A549 (cell line): Measurements from ENCODE around the gene LRP1. TPM values are rescaled to one million over a fixed set of nuclear protein-coding genes. Genes with fewer than 3 reads are reported as not detected.

Experiments
- ATAC-seq, 2 experiments: fragments of 200-7000 bp in 1 of 2; fragments of >200 bp in 1 of 2; cut with Nextera tagmentation in 1 of 2; cut with Tn5 transposase in 1 of 2; 3 replicates each; pipeline versions ENCODE4 v1.8.0 to v1.9.1; 2018 to 2020; ENCODE audit warnings: mild to moderate bottlenecking in 1 of 2, moderate library complexity in 1 of 2
- CTCF ChIA-PET: fragments of 300-600 bp; sonication (Branson Sonifier 250); formaldehyde crosslinking; extraction: SDS; loops from one replicate; lab custom pipeline; 2021; ENCODE audit warnings: antibody characterized with exemption, inconsistent platforms; lab: Yijun Ruan, JAX
- POLR2A ChIA-PET: fragments of 350-600 bp; formaldehyde crosslinking; extraction: SDS; loops from one replicate; lab custom pipeline; 2021; ENCODE audit warnings: antibody characterized with exemption, inconsistent platforms; lab: Yijun Ruan, JAX
- DNase-seq, 2 experiments: peaks; one replicate each; pipeline versions ENCODE4 v3.0.0 to v3.0.0-alpha.2; 2011 to 2016; ENCODE audit warnings: low read depth in 1 of 2, low spot score in 1 of 2
- FAIRE-seq: peaks from 2 replicates; lab custom pipeline; 2011; peaks lifted over from hg19 to GRCh38; lab: Jason Lieb, UNC
- H3K27ac ChIP-seq, 2 experiments: fragments of >200 bp; sonication (Bioruptor Twin); formaldehyde crosslinking; 3 replicates each; pipeline ENCODE4 v1.5.1; 2016 to 2017
- H3K4me1 ChIP-seq: fragments of >200 bp; sonication (Bioruptor Twin); formaldehyde crosslinking; 3 replicates; pipeline ENCODE4 v1.6.1; 2016
- H3K4me2 ChIP-seq: fragments of >200 bp; sonication (Bioruptor Twin); formaldehyde crosslinking; 3 replicates; pipeline ENCODE4 v1.6.1; 2016
- H3K4me3 ChIP-seq: fragments of >200 bp; sonication (Bioruptor Twin); formaldehyde crosslinking; 3 replicates; pipeline ENCODE4 v1.5.1; 2016
- H3K9me3 ChIP-seq: fragments of >200 bp; sonication (Bioruptor Twin); formaldehyde crosslinking; 3 replicates; pipeline ENCODE4 v1.6.1; 2016
- ATOH8 ChIP-seq: fragments of 250-450 bp; sonication (Bioruptor Pico); IDR thresholded peaks from 2 replicates; pipeline ENCODE4 v1.5.0; 2020; ENCODE audit warnings: low read depth, mild to moderate bottlenecking, moderate library complexity
- CBX2 ChIP-seq: fragments of 200-600 bp; sonication (generic); IDR thresholded peaks from 2 replicates; pipeline ENCODE4 v1.6.1; 2016; ENCODE audit warnings: low read depth, mild to moderate bottlenecking, borderline replicate concordance
- CBX8 ChIP-seq: fragments of 200-600 bp; sonication (generic); IDR thresholded peaks from 2 replicates; pipeline ENCODE4 v1.6.1; 2016
- E2F6 ChIP-seq: IDR thresholded peaks from 2 replicates; pipeline ENCODE4 v1.6.1; 2012; ENCODE audit warnings: low read depth, borderline replicate concordance
- EHF ChIP-seq: fragments of 250-450 bp; sonication (Bioruptor Pico); IDR thresholded peaks from 2 replicates; pipeline ENCODE4 v1.5.0; 2020; ENCODE audit warnings: mild to moderate bottlenecking
- EHMT2 ChIP-seq: fragments of 200-600 bp; sonication (generic); IDR thresholded peaks from 2 replicates; pipeline ENCODE4 v1.6.1; 2016; ENCODE audit warnings: antibody characterized with exemption, low read depth, mild to moderate bottlenecking, moderate library complexity
- ELK1 ChIP-seq: fragments of 150-350 bp; IDR thresholded peaks from 2 replicates; pipeline ENCODE4 v1.6.1; 2014; ENCODE audit warnings: low read depth, mild to moderate bottlenecking, low read length
- ESRRA ChIP-seq: fragments of 150-350 bp; IDR thresholded peaks from 2 replicates; pipeline ENCODE4 v1.6.1; 2014; ENCODE audit warnings: mild to moderate bottlenecking, low read length, borderline replicate concordance
- FOSB ChIP-seq: fragments of 250-450 bp; sonication (Bioruptor Pico); IDR thresholded peaks from 2 replicates; pipeline ENCODE4 v1.5.0; 2020; ENCODE audit warnings: mild to moderate bottlenecking, moderate library complexity
- FOSL2 ChIP-seq, 2 experiments: fragments of 450-650 bp in 1 of 2; fragments of >200 bp in 1 of 2; sonication (Bioruptor Twin) in 1 of 2; formaldehyde crosslinking; IDR thresholded peaks; 2 replicates each; pipeline versions ENCODE4 v1.5.0 to v1.6.1; 2016 to 2020; ENCODE audit warnings: mild to moderate bottlenecking in 1 of 2, moderate library complexity in 1 of 2
- HOXA7 ChIP-seq: fragments of 250-450 bp; sonication (Bioruptor Pico); IDR thresholded peaks from 2 replicates; pipeline ENCODE4 v1.5.0; 2020; ENCODE audit warnings: mild to moderate bottlenecking, moderate library complexity
- HOXB5 ChIP-seq: fragments of 250-450 bp; sonication (Bioruptor Pico); IDR thresholded peaks from 2 replicates; pipeline ENCODE4 v1.5.0; 2020; ENCODE audit warnings: mild to moderate bottlenecking, moderate library complexity
- JUNB ChIP-seq: fragments of >200 bp; sonication (Bioruptor Twin); formaldehyde crosslinking; IDR thresholded peaks from 2 replicates; pipeline ENCODE4 v1.6.1; 2016
- KDM1A ChIP-seq: fragments of 200-600 bp; sonication (generic); IDR thresholded peaks from 2 replicates; pipeline ENCODE4 v1.6.1; 2016; ENCODE audit warnings: low read depth, mild to moderate bottlenecking
- KDM5A ChIP-seq: fragments of 200-600 bp; sonication (generic); IDR thresholded peaks from 2 replicates; pipeline ENCODE4 v1.6.1; 2016; ENCODE audit warnings: antibody characterized with exemption, mild to moderate bottlenecking
- MAFK ChIP-seq: fragments of 450-650 bp; IDR thresholded peaks from 2 replicates; pipeline ENCODE4 v1.6.1; 2014; ENCODE audit not compliant: partially characterized antibody
- NPAS2 ChIP-seq: fragments of 250-450 bp; sonication (Bioruptor Pico); IDR thresholded peaks from 2 replicates; pipeline ENCODE4 v1.8.0; 2022; ENCODE audit warnings: mild to moderate bottlenecking, moderate library complexity, borderline replicate concordance
- RAD21 ChIP-seq, 2 experiments: fragments of >200 bp in 1 of 2; sonication (Bioruptor Twin) in 1 of 2; formaldehyde crosslinking in 1 of 2; IDR thresholded peaks in 1 of 2; conservative IDR thresholded peaks in 1 of 2; 2 replicates in 1 of 2; 3 replicates in 1 of 2; pipeline ENCODE4 v1.6.1; 2012 to 2018; ENCODE audit warnings: inconsistent platforms in 1 of 2
- RARB ChIP-seq: fragments of 250-450 bp; sonication (Bioruptor Pico); IDR thresholded peaks from 2 replicates; pipeline ENCODE4 v1.8.0; 2021; ENCODE audit warnings: mild to moderate bottlenecking, moderate library complexity
- RCOR1 ChIP-seq: fragments of 150-350 bp; IDR thresholded peaks from 2 replicates; pipeline ENCODE4 v1.6.1; 2014; ENCODE audit warnings: antibody characterized with exemption, low read length, low read depth
- RFX5 ChIP-seq: fragments of 450-650 bp; IDR thresholded peaks from 2 replicates; pipeline ENCODE4 v1.7.1; 2014; ENCODE audit warnings: antibody characterized with exemption, mild to moderate bottlenecking, moderate library complexity
- RNF2 ChIP-seq: fragments of 200-600 bp; sonication (generic); IDR thresholded peaks from 2 replicates; pipeline ENCODE4 v1.6.1; 2016; ENCODE audit warnings: low read depth, mild to moderate bottlenecking, antibody characterized with exemption, moderate library complexity, borderline replicate concordance
- SREBF2 ChIP-seq: fragments of 450-650 bp; IDR thresholded peaks from 2 replicates; pipeline ENCODE4 v1.6.1; 2014; ENCODE audit warnings: mild to moderate bottlenecking, moderate library complexity
- ZC3H11A ChIP-seq: fragments of 450-650 bp; IDR thresholded peaks from 2 replicates; pipeline ENCODE4 v1.6.1; 2014; ENCODE audit warnings: antibody characterized with exemption, mild to moderate bottlenecking
- ZFP36 ChIP-seq: fragments of 450-650 bp; IDR thresholded peaks from 2 replicates; pipeline ENCODE4 v1.6.1; 2014; ENCODE audit warnings: borderline replicate concordance; ENCODE audit not compliant: partially characterized antibody
- ZNF302 ChIP-seq: fragments of 250-450 bp; sonication (Bioruptor Pico); IDR thresholded peaks from 2 replicates; pipeline ENCODE4 v1.9.0; 2021; ENCODE audit warnings: inconsistent platforms, mild to moderate bottlenecking, moderate library complexity
- WGBS: methylation state at CpG from one replicate; pipeline ENCODE4 v1.1.6; 2017; ENCODE audit errors: missing lambda C conversion rate; 5-methylcytosine and 5-hydroxymethylcytosine counted together
- polyA plus RNA-seq, 4 experiments: library from polyadenylated mRNA; depleted of rRNA in 3 of 4; stranded (reverse); fragments of >200 nt; fragmentation: RNase III in 1 of 4; extraction: RNeasy Plus Mini Kit Qiagen cat#74134 plus additional on column Dnase treatment in 1 of 4; gene quantifications; 2 replicates in 3 of 4; 3 replicates in 1 of 4; pipeline ENCODE4 v1.2.3, GENCODE V29; 2011 to 2017

Gene LRP1
- polyA plus RNA-seq, 2 of the 4 experiments (the other 2 are of a cell fraction) = 5.6 to 9.4 TPM

GRCh38 chr12:57169969-57170368 is 41.7 kb downstream of the LRP1 start:
- FAIRE-seq (no peak), ATAC-seq (no peak)

GRCh38 chr12:57170408-57170807 is 42.1 kb downstream of the LRP1 start:
- DNase-seq = no peak
- WGBS = 87% methylated on average over 1 of the region's 1 CpG
- Histone ChIP-seq H3K9me3 (no peaks in the 10 kb centered on the region), H3K27ac (no peak overlapping the region), H3K4me1 (peaks cover 29% of the 10 kb centered on the region), H3K4me2 (no peak overlapping the region), H3K4me3 (no peak overlapping the region)
- TF ChIP-seq RFX5 (peak; percentile 74; the same call in 1 of the 2 replicates), EHF (CRISPR knock-in tag) (no peak)
- no peak for ATAC-seq
- ChIA-PET CTCF (interaction anchor here (0.8 to 27.5 kb wide), 8 partner anchors 15 to 101 kb away, joined by 3 to 1152 read pairs (median 45); partner anchors contain the start of genes LRP1 and STAT6), POLR2A (no interaction called here)
- FAIRE-seq = no peak

More at GRCh38 chr12:57169969-57170368, 41.7 kb downstream of the LRP1 start:
- TF ChIP-seq RAD21 (conservative IDR thresholded peaks at IDR 0.05 in 1 of 2, IDR thresholded peaks at IDR 0.05 in 1 of 2) (no peak), KDM5A (no peak), HOXA7 (CRISPR knock-in tag) (no peak), EHF (CRISPR knock-in tag) (no peak), E2F6 (no peak), ESRRA (no peak), CBX8 (no peak), RARB (CRISPR knock-in tag) (no peak), RCOR1 (no peak)
- H3K4me3 ChIP-seq = no peak overlapping the region
- ChIA-PET CTCF (interaction anchor here (1.0 to 27.5 kb wide), 6 partner anchors 14 to 101 kb away, joined by 3 to 1152 read pairs (median 100); partner anchors contain the start of genes LRP1 and STAT6), POLR2A (interaction anchor here (0.6 kb wide), 1 partner anchor 60 kb away, joined by 3 read pairs; no protein-coding TSS in a partner anchor)
- no peak overlapping the region for H3K4me2 ChIP-seq
- WGBS = 83% methylated on average over 7 of the region's 7 CpGs
- no peak for DNase-seq
- H3K9me3 ChIP-seq = no peaks in the 10 kb centered on the region
- peaks cover 33% of the 10 kb centered on the region for H3K4me1 ChIP-seq
- H3K27ac ChIP-seq = no peak overlapping the region

- POLR2A ChIA-PET = no interaction called here
- Histone ChIP-seq H3K4me3 (no peak overlapping the region), H3K4me2 (no peak overlapping the region), H3K9me3 (no peaks in the 10 kb centered on the region), H3K27ac (no peak overlapping the region), H3K4me1 (peaks cover 29% of the 10 kb centered on the region)
- WGBS = 91% methylated on average over 4 of the region's 4 CpGs
- CTCF ChIA-PET = interaction anchor here (0.8 to 27.5 kb wide), 6 partner anchors 15 to 68 kb away, joined by 3 to 1152 read pairs (median 126); partner anchors contain the start of genes LRP1 and STAT6
- DNase-seq = no peak
- TF ChIP-seq FOSL2 (IDR thresholded peaks at IDR 0.05) = no peak
- no peak for TF ChIP-seq FOSL2 (CRISPR knock-in tag; IDR thresholded peaks at IDR 0.05)
- FAIRE-seq = no peak
- no peak for ATAC-seq
These were observed 42.6 kb downstream of the LRP1 start for GRCh38 chr12:57170927-57171326.

GRCh38 chr12:57171668-57172067 is 43.4 kb downstream of the LRP1 start:
- Histone ChIP-seq H3K4me1 (peaks cover 28% of the 10 kb centered on the region), H3K4me2 (no peak overlapping the region), H3K27ac (no peak overlapping the region), H3K4me3 (no peak overlapping the region), H3K9me3 (no peaks in the 10 kb centered on the region)
- ChIA-PET POLR2A (no interaction called here), CTCF (interaction anchor here (1.2 to 27.5 kb wide), 8 partner anchors 16 to 102 kb away, joined by 4 to 1152 read pairs (median 48); partner anchors contain the start of genes LRP1 and STAT6)
- WGBS = 47% methylated on average over 4 of the region's 4 CpGs
- ATAC-seq (no peak), FAIRE-seq (no peak), DNase-seq (no peak)
- TF ChIP-seq ZC3H11A (no peak), RARB (CRISPR knock-in tag) (no peak), RFX5 (no peak), CBX2 (no peak), NPAS2 (CRISPR knock-in tag) (no peak), HOXA7 (CRISPR knock-in tag) (no peak), SREBF2 (no peak), EHF (CRISPR knock-in tag) (no peak), ELK1 (no peak), HOXB5 (CRISPR knock-in tag) (no peak), EHMT2 (no peak), ATOH8 (CRISPR knock-in tag) (no peak), MAFK (no peak), ZFP36 (no peak), ZNF302 (CRISPR knock-in tag) (no peak), KDM1A (no peak), JUNB (no peak), RNF2 (no peak), FOSB (no peak)
